Hepatocyte (in vitro differentiated cells): ENCODE measurements around the gene ZKSCAN4. TPM values are rescaled to one million over a fixed set of nuclear protein-coding genes. Genes with fewer than 3 reads are reported as not detected.

Experiments used
- DNase-seq: peaks from one replicate; pipeline ENCODE4 v3.0.0-alpha.2; 2016; ENCODE audit warnings: low spot score
- H2AFZ ChIP-seq: fragments of 200-600 bp; sonication (generic); 2 replicates; pipeline ENCODE4 v1.6.0; 2016; ENCODE audit warnings: antibody characterized with exemption, mild to moderate bottlenecking
- H3K27ac ChIP-seq: fragments of 200-600 bp; sonication (generic); 2 replicates; pipeline ENCODE4 v1.5.1; 2016; ENCODE audit warnings: mild to moderate bottlenecking
- H3K27me3 ChIP-seq: fragments of 200-600 bp; sonication (generic); 2 replicates; pipeline ENCODE4 v1.6.1; 2016
- H3K36me3 ChIP-seq: fragments of 200-600 bp; sonication (generic); replicated peaks from 2 replicates; pipeline ENCODE4 v1.5.1; 2016; ENCODE audit warnings: low read depth; ENCODE audit not compliant: insufficient read depth
- H3K4me1 ChIP-seq: fragments of 200-600 bp; sonication (generic); 2 replicates; pipeline ENCODE4 v1.5.1; 2016; ENCODE audit warnings: mild to moderate bottlenecking, moderate library complexity; ENCODE audit not compliant: insufficient read depth
- H3K4me2 ChIP-seq: fragments of 200-600 bp; sonication (generic); 2 replicates; pipeline ENCODE4 v1.6.0; 2016
- H3K4me3 ChIP-seq: fragments of 200-600 bp; sonication (generic); 2 replicates; pipeline ENCODE4 v1.5.1; 2016; ENCODE audit warnings: mild to moderate bottlenecking
- H3K79me2 ChIP-seq: fragments of 200-600 bp; sonication (generic); 2 replicates; pipeline ENCODE4 v1.6.0; 2017; ENCODE audit warnings: mild to moderate bottlenecking
- H3K9me2 ChIP-seq: fragments of 200-600 bp; sonication (generic); replicated peaks from 2 replicates; pipeline ENCODE4 v1.6.0; 2017; ENCODE audit warnings: mild to moderate bottlenecking; ENCODE audit not compliant: insufficient read depth
- H3K9me3 ChIP-seq: fragments of 200-600 bp; sonication (generic); 2 replicates; pipeline ENCODE4 v1.5.1; 2016; ENCODE audit warnings: low read depth, mild to moderate bottlenecking
- H4K20me1 ChIP-seq: fragments of 200-600 bp; sonication (generic); 2 replicates; pipeline ENCODE4 v1.6.0; 2016; ENCODE audit warnings: mild to moderate bottlenecking; ENCODE audit not compliant: insufficient read depth, poor library complexity, severe bottlenecking
- EZH2 ChIP-seq: fragments of 200-600 bp; sonication (generic); IDR thresholded peaks from 2 replicates; pipeline ENCODE4 v1.6.1; 2016; ENCODE audit warnings: antibody characterized with exemption, mild to moderate bottlenecking, borderline replicate concordance
- EZH2phosphoT487 ChIP-seq: fragments of 200-600 bp; sonication (generic); IDR thresholded peaks from one replicate; pipeline ENCODE4 v1.6.1; 2018; ENCODE audit warnings: antibody characterized with exemption, mild to moderate bottlenecking, low read depth, moderate library complexity; ENCODE audit not compliant: unreplicated experiment, severe bottlenecking
- WGBS: methylation state at CpG from one replicate; pipeline ENCODE4 v1.1.6; 2016; ENCODE audit warnings: low lambda C conversion rate; ENCODE audit errors: missing lambda C conversion rate; 5-methylcytosine and 5-hydroxymethylcytosine counted together
- polyA plus RNA-seq: library from polyadenylated mRNA; unstranded; fragments of >200 nt; fragmentation: Nextera tagmentation; extraction: Ambion mirVana; gene quantifications from 2 replicates; pipeline ENCODE4 v1.2.1, GENCODE V29; 2016
- total RNA-seq: library from RNA; depleted of rRNA; stranded (reverse); fragments of >200 nt; gene quantifications from 2 replicates; pipeline ENCODE4 v1.2.3, GENCODE V29; 2014
- TF ChIP-seq, protein P1 (sequence below): fragments of 200-600 bp; sonication (generic); IDR thresholded peaks from 2 replicates; pipeline ENCODE4 v1.5.1; 2016; ENCODE audit warnings: antibody characterized with exemption, mild to moderate bottlenecking; ENCODE audit not compliant: poor library complexity

ZKSCAN4 gene
- total and polyA plus RNA-seq, 2 experiments from 2014 or later = 3.1 to 4.3 TPM

DNA sequence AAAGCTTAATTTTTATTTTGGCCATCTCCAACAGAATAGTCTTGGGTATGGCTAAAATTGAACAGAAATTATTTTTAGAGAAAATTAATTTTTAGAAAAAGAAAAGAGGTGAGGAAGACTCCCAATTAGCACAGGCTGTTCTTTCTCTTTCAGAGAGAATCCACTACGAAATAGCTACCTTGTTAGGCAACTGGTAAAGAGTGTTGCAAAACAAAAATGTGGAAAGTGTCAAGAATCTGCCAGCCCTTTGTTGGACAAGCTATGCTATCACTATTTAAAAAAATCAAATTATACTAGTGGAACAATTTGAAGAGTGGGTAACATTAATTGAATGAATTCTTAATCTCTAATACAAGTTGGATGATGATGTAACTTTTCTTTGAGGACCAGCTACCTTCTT is 46.2 kb downstream of the ZKSCAN4 start:
- no peak for TF ChIP-seq EZH2
- no peak for TF ChIP-seq EZH2phosphoT487
- TF ChIP-seq, protein P1, sequence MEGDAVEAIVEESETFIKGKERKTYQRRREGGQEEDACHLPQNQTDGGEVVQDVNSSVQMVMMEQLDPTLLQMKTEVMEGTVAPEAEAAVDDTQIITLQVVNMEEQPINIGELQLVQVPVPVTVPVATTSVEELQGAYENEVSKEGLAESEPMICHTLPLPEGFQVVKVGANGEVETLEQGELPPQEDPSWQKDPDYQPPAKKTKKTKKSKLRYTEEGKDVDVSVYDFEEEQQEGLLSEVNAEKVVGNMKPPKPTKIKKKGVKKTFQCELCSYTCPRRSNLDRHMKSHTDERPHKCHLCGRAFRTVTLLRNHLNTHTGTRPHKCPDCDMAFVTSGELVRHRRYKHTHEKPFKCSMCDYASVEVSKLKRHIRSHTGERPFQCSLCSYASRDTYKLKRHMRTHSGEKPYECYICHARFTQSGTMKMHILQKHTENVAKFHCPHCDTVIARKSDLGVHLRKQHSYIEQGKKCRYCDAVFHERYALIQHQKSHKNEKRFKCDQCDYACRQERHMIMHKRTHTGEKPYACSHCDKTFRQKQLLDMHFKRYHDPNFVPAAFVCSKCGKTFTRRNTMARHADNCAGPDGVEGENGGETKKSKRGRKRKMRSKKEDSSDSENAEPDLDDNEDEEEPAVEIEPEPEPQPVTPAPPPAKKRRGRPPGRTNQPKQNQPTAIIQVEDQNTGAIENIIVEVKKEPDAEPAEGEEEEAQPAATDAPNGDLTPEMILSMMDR = no peak

DNA sequence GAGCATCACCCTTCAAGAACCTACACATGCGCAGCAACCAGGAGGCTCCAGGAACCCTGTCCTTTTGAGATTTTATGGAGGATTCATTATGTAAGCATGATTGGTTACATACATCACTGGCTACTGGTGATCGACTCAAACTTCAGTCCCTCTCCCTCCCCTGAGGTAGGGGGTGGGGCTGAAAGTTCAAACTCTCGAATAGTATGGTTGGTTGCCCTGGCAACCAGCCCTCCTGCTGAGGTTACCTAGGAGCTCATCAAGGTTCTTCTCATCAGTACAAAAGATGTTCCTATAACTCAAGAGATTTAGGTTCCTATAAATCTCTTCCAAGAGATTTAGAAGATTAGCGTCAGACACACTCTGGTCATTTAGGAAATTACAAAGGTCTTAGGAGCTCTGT is 48.9 kb downstream of the ZKSCAN4 start:
- DNase-seq = no peak
- peaks cover 12% of the 10 kb centered on the region for H3K4me1 ChIP-seq
- no peak overlapping the region for H3K4me2 ChIP-seq
- no peaks in the 10 kb centered on the region for H3K9me3 ChIP-seq
- H3K9me2 ChIP-seq = no peaks in the 10 kb centered on the region
- no peaks in the 10 kb centered on the region for H4K20me1 ChIP-seq
- H3K36me3 ChIP-seq = no peaks in the 10 kb centered on the region
- H3K27ac ChIP-seq = no peak overlapping the region
- 52% methylated on average over 4 of the region's 4 CpGs for WGBS
- no peak overlapping the region for H3K4me3 ChIP-seq
- H2AFZ ChIP-seq = no peak overlapping the region
- peaks cover 51% of the 10 kb centered on the region for H3K27me3 ChIP-seq
- TF ChIP-seq EZH2phosphoT487 (no peak), EZH2 (no peak)
- TF ChIP-seq, protein P1 = no peak
- H3K79me2 ChIP-seq = no peaks in the 10 kb centered on the region

More for the DNA sequence above, 46.2 kb downstream of the ZKSCAN4 start:
- Histone ChIP-seq H3K9me2 (no peaks in the 10 kb centered on the region), H4K20me1 (no peaks in the 10 kb centered on the region), H3K36me3 (no peaks in the 10 kb centered on the region), H2AFZ (no peak overlapping the region), H3K4me3 (no peak overlapping the region), H3K4me1 (peaks cover 12% of the 10 kb centered on the region), H3K9me3 (no peaks in the 10 kb centered on the region), H3K27me3 (peaks cover 72% of the 10 kb centered on the region), H3K27ac (no peak overlapping the region), H3K4me2 (no peak overlapping the region), H3K79me2 (no peaks in the 10 kb centered on the region)
- WGBS = 81% methylated on average over 1 of the region's 1 CpG
- DNase-seq = no peak

DNA sequence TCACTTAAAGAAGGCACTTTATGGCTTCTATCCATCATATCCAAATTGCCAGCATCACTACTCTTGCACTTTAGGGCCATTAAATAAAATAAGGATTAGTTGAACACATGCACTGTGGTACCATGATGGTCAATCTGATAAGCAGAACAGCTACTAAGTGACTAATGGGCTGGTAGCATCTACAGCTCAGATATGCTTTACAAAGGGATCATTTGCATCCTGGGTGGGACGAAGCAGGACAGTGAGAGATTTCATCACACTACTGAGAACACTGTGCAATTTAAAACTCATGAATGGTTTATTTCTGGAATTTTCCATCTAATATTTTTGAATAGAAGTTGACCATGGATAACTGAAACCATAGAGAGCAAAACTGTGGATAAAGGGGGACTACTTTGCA is 52.0 kb downstream of the ZKSCAN4 start:
- 71% methylated on average over 1 of the region's 1 CpG for WGBS
- DNase-seq = no peak

More for the DNA sequence above, 52.0 kb downstream of the ZKSCAN4 start:
- H3K27ac ChIP-seq = no peak overlapping the region
- no peaks in the 10 kb centered on the region for H4K20me1 ChIP-seq
- H3K4me1 ChIP-seq = no peaks in the 10 kb centered on the region
- H3K9me3 ChIP-seq = no peaks in the 10 kb centered on the region
- no peaks in the 10 kb centered on the region for H3K9me2 ChIP-seq
- no peaks in the 10 kb centered on the region for H3K79me2 ChIP-seq
- peaks cover 20% of the 10 kb centered on the region for H3K27me3 ChIP-seq
- TF ChIP-seq, protein P1 = no peak
- no peak for TF ChIP-seq EZH2phosphoT487
- TF ChIP-seq EZH2 = no peak
- H3K4me3 ChIP-seq = no peak overlapping the region
- H2AFZ ChIP-seq = no peak overlapping the region
- H3K36me3 ChIP-seq = no peaks in the 10 kb centered on the region
- no peak overlapping the region for H3K4me2 ChIP-seq

Other genes with a start within 250 kb of the ZKSCAN4 start
- 6.5 and 9.4 TPM in 2 replicates for gene ZNF165, start 171.7 kb downstream of the ZKSCAN4 start, total RNA-seq
- gene ZNF165, start 171.7 kb downstream of the ZKSCAN4 start, polyA plus RNA-seq = 4.8 and 5.9 TPM in 2 replicates
- 4.1 and 4.3 TPM in 2 replicates for gene ZSCAN16, start 127.7 kb downstream of the ZKSCAN4 start, total RNA-seq
- 5.4 and 6.7 TPM in 2 replicates for gene ZSCAN16, start 127.7 kb downstream of the ZKSCAN4 start, polyA plus RNA-seq
- gene ZKSCAN8, start 110.4 kb downstream of the ZKSCAN4 start, total RNA-seq = 18.2 and 21.2 TPM in 2 replicates
- 3.2 and 4.1 TPM in 2 replicates for gene ZKSCAN8, start 110.4 kb downstream of the ZKSCAN4 start, polyA plus RNA-seq
- 12.1 and 12.2 TPM in 2 replicates for gene ZSCAN9, start 27.0 kb downstream of the ZKSCAN4 start, total RNA-seq
- 7.4 and 8.0 TPM in 2 replicates for gene ZSCAN9, start 27.0 kb downstream of the ZKSCAN4 start, polyA plus RNA-seq
- gene NKAPL, start 7.0 kb upstream of the ZKSCAN4 start, total RNA-seq = 0.17 TPM in 1 of 2 replicates, not detected in the other
- not detected in 2 replicates for gene NKAPL, start 7.0 kb upstream of the ZKSCAN4 start, polyA plus RNA-seq
- 14.7 and 24.4 TPM in 2 replicates for gene ZSCAN26, start 14.9 kb upstream of the ZKSCAN4 start, total RNA-seq
- gene ZSCAN26, start 14.9 kb upstream of the ZKSCAN4 start, polyA plus RNA-seq = 7.6 and 7.8 TPM in 2 replicates
- gene PGBD1, start 29.3 kb upstream of the ZKSCAN4 start, total RNA-seq = 5.1 and 6.2 TPM in 2 replicates
- gene PGBD1, start 29.3 kb upstream of the ZKSCAN4 start, polyA plus RNA-seq = 2.5 and 3.1 TPM in 2 replicates
- 2.6 and 4.6 TPM in 2 replicates for gene ZSCAN31, start 83.9 kb upstream of the ZKSCAN4 start, total RNA-seq
- 1.8 and 3.4 TPM in 2 replicates for gene ZSCAN31, start 83.9 kb upstream of the ZKSCAN4 start, polyA plus RNA-seq
- 6.8 and 7.1 TPM in 2 replicates for gene ZKSCAN3, start 97.7 kb upstream of the ZKSCAN4 start, total RNA-seq
- 1.9 and 3.1 TPM in 2 replicates for gene ZKSCAN3, start 97.7 kb upstream of the ZKSCAN4 start, polyA plus RNA-seq
- 5.6 and 6.1 TPM in 2 replicates for gene ZSCAN12, start 147.5 kb upstream of the ZKSCAN4 start, total RNA-seq
- 2.1 and 3.2 TPM in 2 replicates for gene ZSCAN12, start 147.5 kb upstream of the ZKSCAN4 start, polyA plus RNA-seq
- 1.9 and 5.6 TPM in 2 replicates for gene ZSCAN23, start 191.2 kb upstream of the ZKSCAN4 start, total RNA-seq
- gene ZSCAN23, start 191.2 kb upstream of the ZKSCAN4 start, polyA plus RNA-seq = 0.48 and 1.4 TPM in 2 replicates